CD4-positive, alpha-beta T cell treated with Interleukin-10 for 1 hour (primary cell): Measurements from ENCODE around the gene TOPBP1.
"Not testable (repeated sequence)": the region's sequence is repeated elsewhere in the genome, so short reads cannot be mapped to it uniquely, and the experiment has no call there.

Experiments used
- DNase-seq: peaks from one replicate; pipeline ENCODE4 v3.0.0-alpha.2; 2020

TOPBP1 gene

GRCh38 chr3:133673746-133674145 lies 12.0 kb upstream of the TOPBP1 start:
- DNase-seq, result no peak

- DNase-seq, result no peak
These were observed 10.7 kb upstream of the TOPBP1 start for GRCh38 chr3:133672461-133672860.

- no peak for DNase-seq
These were observed 8.8 kb upstream of the TOPBP1 start for GRCh38 chr3:133670525-133670995.

- no peak for DNase-seq
These were observed 8.3 kb upstream of the TOPBP1 start for GRCh38 chr3:133669949-133670524.

GRCh38 chr3:133667118-133667517 lies 5.4 kb upstream of the TOPBP1 start:
- DNase-seq, result no peak

- not testable (repeated sequence) for DNase-seq
These were observed 3.4 kb upstream of the TOPBP1 start for GRCh38 chr3:133665188-133665587.

GRCh38 chr3:133663569-133664313 lies 2.0 kb upstream of the TOPBP1 start:
- DNase-seq, result peak; percentile 75

GRCh38 chr3:133662278-133662651 lies 524 bp upstream of the TOPBP1 start:
- peak; percentile 39 for DNase-seq

- DNase-seq, result no peak
These were observed 1.9 kb downstream of the TOPBP1 start for GRCh38 chr3:133659806-133660205.

- DNase-seq, result no peak
These were observed 5.8 kb downstream of the TOPBP1 start for GRCh38 chr3:133655731-133656515.

GRCh38 chr3:133649486-133650068 lies 12.2 kb downstream of the TOPBP1 start:
- no peak for DNase-seq

- DNase-seq, result no peak
These were observed 17.0 kb downstream of the TOPBP1 start for GRCh38 chr3:133644768-133645167.

- no peak for DNase-seq
These were observed 18.1 kb downstream of the TOPBP1 start for GRCh38 chr3:133643611-133644010.

- DNase-seq, result no peak
These were observed 20.5 kb downstream of the TOPBP1 start for GRCh38 chr3:133641254-133641653.

- no peak for DNase-seq
These were observed 28.3 kb downstream of the TOPBP1 start for GRCh38 chr3:133633439-133633838.

- no peak for DNase-seq
These were observed 32.6 kb downstream of the TOPBP1 start for GRCh38 chr3:133629146-133629545.

GRCh38 chr3:133627789-133628188 lies 34.0 kb downstream of the TOPBP1 start:
- no peak for DNase-seq

- no peak for DNase-seq
These were observed 41.5 kb downstream of the TOPBP1 start for GRCh38 chr3:133620066-133620784.

- no peak for DNase-seq
These were observed 50.2 kb downstream of the TOPBP1 start for GRCh38 chr3:133611534-133611933.

- DNase-seq, result no peak
These were observed 51.7 kb downstream of the TOPBP1 start for GRCh38 chr3:133610031-133610430.

GRCh38 chr3:133608388-133608787 lies 53.4 kb downstream of the TOPBP1 start:
- no peak for DNase-seq

- DNase-seq, result no peak
These were observed 53.9 kb downstream of the TOPBP1 start for GRCh38 chr3:133607816-133608215.

GRCh38 chr3:133606902-133607301 lies 54.8 kb downstream of the TOPBP1 start:
- no peak for DNase-seq
